ENCODE measurements around the gene LAMA2.

DNA sequence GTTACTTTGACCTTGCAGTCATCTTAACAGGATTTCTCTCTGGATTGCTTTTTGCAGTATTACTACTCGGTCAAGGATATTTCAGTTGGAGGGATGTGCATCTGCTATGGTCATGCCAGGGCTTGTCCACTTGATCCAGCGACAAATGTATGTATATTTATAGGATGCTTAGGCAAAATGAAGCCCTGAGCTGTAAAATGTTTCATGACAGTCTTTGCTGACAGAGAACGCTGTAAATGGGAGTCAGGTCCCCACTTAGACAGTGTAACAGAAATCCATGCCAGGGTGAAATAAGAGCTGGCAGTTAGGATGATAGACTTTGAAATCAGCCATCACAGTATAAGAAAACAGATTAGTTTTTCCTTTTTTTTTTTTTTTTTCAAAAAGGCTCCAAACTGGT, 264.0 kb downstream of the LAMA2 start:
- TF ChIP-seq, protein P1, sequence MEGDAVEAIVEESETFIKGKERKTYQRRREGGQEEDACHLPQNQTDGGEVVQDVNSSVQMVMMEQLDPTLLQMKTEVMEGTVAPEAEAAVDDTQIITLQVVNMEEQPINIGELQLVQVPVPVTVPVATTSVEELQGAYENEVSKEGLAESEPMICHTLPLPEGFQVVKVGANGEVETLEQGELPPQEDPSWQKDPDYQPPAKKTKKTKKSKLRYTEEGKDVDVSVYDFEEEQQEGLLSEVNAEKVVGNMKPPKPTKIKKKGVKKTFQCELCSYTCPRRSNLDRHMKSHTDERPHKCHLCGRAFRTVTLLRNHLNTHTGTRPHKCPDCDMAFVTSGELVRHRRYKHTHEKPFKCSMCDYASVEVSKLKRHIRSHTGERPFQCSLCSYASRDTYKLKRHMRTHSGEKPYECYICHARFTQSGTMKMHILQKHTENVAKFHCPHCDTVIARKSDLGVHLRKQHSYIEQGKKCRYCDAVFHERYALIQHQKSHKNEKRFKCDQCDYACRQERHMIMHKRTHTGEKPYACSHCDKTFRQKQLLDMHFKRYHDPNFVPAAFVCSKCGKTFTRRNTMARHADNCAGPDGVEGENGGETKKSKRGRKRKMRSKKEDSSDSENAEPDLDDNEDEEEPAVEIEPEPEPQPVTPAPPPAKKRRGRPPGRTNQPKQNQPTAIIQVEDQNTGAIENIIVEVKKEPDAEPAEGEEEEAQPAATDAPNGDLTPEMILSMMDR (IDR thresholded peaks at IDR 0.05), result no peak
- TF ChIP-seq POLR2A (IDR thresholded peaks at IDR 0.05) (no peak), POLR2AphosphoS5 (IDR thresholded peaks at IDR 0.05) (no peak), EP300 (IDR thresholded peaks at IDR 0.05) (no peak)

All from sigmoid colon (tissue), 4 donors.